Lung (tissue), 12 donors: Measurements from ENCODE around the gene PRR16. TPM values are rescaled to one million over a fixed set of nuclear protein-coding genes. Genes with fewer than 3 reads are reported as not detected.

Experiments
- ATAC-seq: fragments of 200-7000 bp; cut with Tn5 transposase; one replicate; pipeline ENCODE4 v1.9.1; 2020; ENCODE audit warnings: moderate number of reproducible peaks; ENCODE audit not compliant: insufficient read depth, low FRiP score
- DNase-seq, 3 donors: peaks; one replicate each; pipeline ENCODE4 v3.0.0-alpha.2; 2013 to 2017
- H3K27ac ChIP-seq, 2 donors: one replicate each; pipeline ENCODE4 v1.5.1; 2013; ENCODE audit warnings: mild to moderate bottlenecking in 2 of 2, moderate library complexity in 2 of 2, control low read depth in 1 of 2, inconsistent platforms in 1 of 2, low read depth in 1 of 2, low read length in 1 of 2
- H3K27me3 ChIP-seq, 3 donors: one replicate each; pipeline ENCODE4 v1.5.1; 2013; ENCODE audit warnings: low read length in 2 of 3; ENCODE audit not compliant: control insufficient read depth in 3 of 3, insufficient read depth in 3 of 3
- H3K36me3 ChIP-seq, 4 donors: one replicate each; pipeline ENCODE4 v1.5.1; 2013; ENCODE audit warnings: low read length in 4 of 4, mild to moderate bottlenecking in 1 of 4, moderate library complexity in 1 of 4; ENCODE audit not compliant: control insufficient read depth in 4 of 4, insufficient read depth in 4 of 4
- H3K4me1 ChIP-seq, 5 donors: one replicate each; pipeline ENCODE4 v1.5.1; 2013; ENCODE audit warnings: low read length in 5 of 5, mild to moderate bottlenecking in 2 of 5, moderate library complexity in 1 of 5; ENCODE audit not compliant: control insufficient read depth in 5 of 5, insufficient read depth in 5 of 5
- H3K4me3 ChIP-seq: one replicate; pipeline ENCODE4 v1.5.1; 2013; ENCODE audit warnings: mild to moderate bottlenecking, control low read depth, moderate library complexity
- H3K9ac ChIP-seq, 2 donors: one replicate each; pipeline ENCODE4 v1.5.1; 2013; ENCODE audit warnings: low read length in 2 of 2, control low read depth in 1 of 2; ENCODE audit not compliant: insufficient read depth in 1 of 2
- H3K9me3 ChIP-seq, 4 donors: one replicate each; pipeline ENCODE4 v1.5.1; 2013; ENCODE audit warnings: low read length in 3 of 4, mild to moderate bottlenecking in 1 of 4, moderate library complexity in 1 of 4; ENCODE audit not compliant: control insufficient read depth in 4 of 4, insufficient read depth in 3 of 4
- WGBS, 2 donors: extraction: QIAGEN DNeasy Blood & Tissue Kit; methylation state at CpG; one replicate each; pipeline ENCODE4 v1.1.7; 2013; 5-methylcytosine and 5-hydroxymethylcytosine counted together
- polyA plus RNA-seq, 2 donors: library from polyadenylated mRNA; stranded (reverse); fragments of 200-250 nt; gene quantifications; one replicate each; pipeline ENCODE4 v1.2.1, GENCODE V29; 2013
- total RNA-seq, 2 donors: library from RNA; depleted of rRNA in 1 of 2; stranded (reverse); fragments of >200 nt in 1 of 2; gene quantifications; one replicate each; pipeline ENCODE4 v1.2.1, GENCODE V29; 2014 to 2021
- TF ChIP-seq, protein P1 (sequence below): IDR thresholded peaks from 2 replicates; pipeline ENCODE4 v1.5.1; 2012; ENCODE audit warnings: mild to moderate bottlenecking; ENCODE audit errors: control extremely low read depth, extremely low read depth
- donor health status: control.
- donor health status: control.
- donor health status: Bipolar disorder and iron deficiency.
- donor health status: healthy.
- donor health status: DM: yes; HTN: yes; CAD: no.

Gene PRR16
- total and polyA plus RNA-seq, 4 donors, result 1.1 to 6.6 (median 5.9) TPM

DNA sequence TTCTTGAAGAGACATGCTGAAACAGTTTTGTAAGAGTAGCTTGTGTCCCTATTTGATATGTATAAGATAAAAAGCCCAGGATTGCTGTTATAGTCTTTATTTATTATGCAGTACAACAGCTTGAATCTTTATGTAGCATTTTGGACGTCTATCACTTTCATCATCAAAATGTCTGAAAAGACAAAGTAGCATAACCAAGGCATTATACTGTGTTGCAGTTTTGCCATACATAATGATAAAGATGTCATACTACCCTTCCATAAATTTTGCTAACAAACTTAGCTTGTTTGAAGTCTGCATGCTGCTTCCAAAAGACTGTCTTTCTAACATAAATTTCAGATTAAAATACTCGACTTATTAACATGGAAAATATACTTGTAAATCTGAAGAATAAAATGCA is 127.8 kb downstream of the PRR16 start:
- TF ChIP-seq, protein P1, sequence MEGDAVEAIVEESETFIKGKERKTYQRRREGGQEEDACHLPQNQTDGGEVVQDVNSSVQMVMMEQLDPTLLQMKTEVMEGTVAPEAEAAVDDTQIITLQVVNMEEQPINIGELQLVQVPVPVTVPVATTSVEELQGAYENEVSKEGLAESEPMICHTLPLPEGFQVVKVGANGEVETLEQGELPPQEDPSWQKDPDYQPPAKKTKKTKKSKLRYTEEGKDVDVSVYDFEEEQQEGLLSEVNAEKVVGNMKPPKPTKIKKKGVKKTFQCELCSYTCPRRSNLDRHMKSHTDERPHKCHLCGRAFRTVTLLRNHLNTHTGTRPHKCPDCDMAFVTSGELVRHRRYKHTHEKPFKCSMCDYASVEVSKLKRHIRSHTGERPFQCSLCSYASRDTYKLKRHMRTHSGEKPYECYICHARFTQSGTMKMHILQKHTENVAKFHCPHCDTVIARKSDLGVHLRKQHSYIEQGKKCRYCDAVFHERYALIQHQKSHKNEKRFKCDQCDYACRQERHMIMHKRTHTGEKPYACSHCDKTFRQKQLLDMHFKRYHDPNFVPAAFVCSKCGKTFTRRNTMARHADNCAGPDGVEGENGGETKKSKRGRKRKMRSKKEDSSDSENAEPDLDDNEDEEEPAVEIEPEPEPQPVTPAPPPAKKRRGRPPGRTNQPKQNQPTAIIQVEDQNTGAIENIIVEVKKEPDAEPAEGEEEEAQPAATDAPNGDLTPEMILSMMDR, result no peak
- Histone ChIP-seq H3K4me1 (no peaks in the 10 kb centered on the region), H3K27me3 (no peaks in the 10 kb centered on the region), H3K27ac (no peak overlapping the region), H3K36me3 (no peaks in the 10 kb centered on the region), H3K9ac (no peak overlapping the region), H3K9me3 (no peaks in the 10 kb centered on the region), H3K4me3 (no peak overlapping the region)
- WGBS, 2 donors, result 66 to 80% methylated on average over 2 of the region's 2 CpGs
- no peak for ATAC-seq
- DNase-seq, result no peak

DNA sequence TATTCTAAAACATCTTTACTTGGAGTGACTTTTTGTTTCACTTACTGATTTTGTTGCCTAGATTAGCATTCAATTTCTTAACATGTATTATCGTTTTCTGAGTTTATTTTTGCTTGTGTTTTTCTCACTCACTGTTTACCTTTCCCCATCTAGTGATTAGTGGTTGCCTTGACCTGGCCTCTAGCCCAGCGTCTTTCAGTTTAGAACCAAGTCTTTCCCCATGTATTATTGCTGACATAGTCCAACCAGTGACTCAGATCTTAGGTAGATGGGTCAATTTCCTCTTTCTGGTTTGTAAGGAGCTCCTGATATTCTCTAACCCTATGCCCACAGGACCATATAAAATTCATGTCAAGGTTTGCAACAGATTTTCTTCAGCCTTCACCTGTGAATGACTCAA is 135.5 kb downstream of the PRR16 start:
- H3K9ac ChIP-seq, result no peak overlapping the region
- no peaks in the 10 kb centered on the region for H3K27me3 ChIP-seq
- WGBS, 2 donors, result 45 to 59% methylated on average over 2 of the region's 2 CpGs
- no peak overlapping the region for H3K4me3 ChIP-seq
- H3K36me3 ChIP-seq, result no peaks in the 10 kb centered on the region
- DNase-seq, result no peak
- H3K4me1 ChIP-seq, result no peaks in the 10 kb centered on the region
- TF ChIP-seq, protein P1, result no peak
- no peak overlapping the region for H3K27ac ChIP-seq
- H3K9me3 ChIP-seq, result no peaks in the 10 kb centered on the region
- no peak for ATAC-seq

DNA sequence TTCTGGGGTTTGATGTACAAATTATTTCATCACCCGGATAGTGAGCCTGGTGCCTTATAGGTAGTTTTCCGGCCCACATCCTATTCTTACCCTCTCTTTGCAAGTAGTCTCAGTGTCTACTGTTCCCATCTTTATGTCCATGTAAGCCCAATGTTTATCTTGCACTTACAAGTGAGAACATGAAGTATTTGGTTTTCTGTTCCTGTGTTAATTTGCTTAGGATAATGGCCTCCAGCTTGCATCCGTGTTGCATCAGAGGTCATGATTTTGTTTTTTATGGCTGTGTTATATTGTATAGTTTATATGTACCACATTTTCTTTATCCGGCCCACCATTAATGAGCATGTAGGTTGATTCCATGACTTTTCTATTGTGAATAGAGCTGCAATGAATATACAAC is 136.5 kb downstream of the PRR16 start:
- WGBS, 2 donors, result 82 to 91% methylated on average over 4 of the region's 4 CpGs
- no peak overlapping the region for H3K9ac ChIP-seq
- no peak for ATAC-seq

More for the DNA sequence above, 136.5 kb downstream of the PRR16 start:
- H3K4me1 ChIP-seq, result peaks cover 0 to 2% (median 0%) of the 10 kb centered on the region in 5 donors
- H3K9me3 ChIP-seq, result peaks cover 0 to under 1% (median 0%) of the 10 kb centered on the region in 4 donors
- TF ChIP-seq, protein P1, result no peak
- no peak overlapping the region for H3K27ac ChIP-seq
- H3K4me3 ChIP-seq, result no peak overlapping the region
- no peaks in the 10 kb centered on the region for H3K27me3 ChIP-seq
- no peak for DNase-seq
- no peaks in the 10 kb centered on the region for H3K36me3 ChIP-seq
